SH-SY5Y (cell line): Measurements from ENCODE around the gene ATG2A.

Experiments used
- GATA2 ChIP-seq: IDR thresholded peaks from 2 replicates; pipeline ENCODE4 v1.6.1; 2011; ENCODE audit warnings: mild to moderate bottlenecking, low read depth, low read length
- GATA3 ChIP-seq: IDR thresholded peaks from 2 replicates; pipeline ENCODE4 v1.6.1; 2011; ENCODE audit warnings: low read depth, mild to moderate bottlenecking, low read length, moderate library complexity

The ATG2A gene

DNA sequence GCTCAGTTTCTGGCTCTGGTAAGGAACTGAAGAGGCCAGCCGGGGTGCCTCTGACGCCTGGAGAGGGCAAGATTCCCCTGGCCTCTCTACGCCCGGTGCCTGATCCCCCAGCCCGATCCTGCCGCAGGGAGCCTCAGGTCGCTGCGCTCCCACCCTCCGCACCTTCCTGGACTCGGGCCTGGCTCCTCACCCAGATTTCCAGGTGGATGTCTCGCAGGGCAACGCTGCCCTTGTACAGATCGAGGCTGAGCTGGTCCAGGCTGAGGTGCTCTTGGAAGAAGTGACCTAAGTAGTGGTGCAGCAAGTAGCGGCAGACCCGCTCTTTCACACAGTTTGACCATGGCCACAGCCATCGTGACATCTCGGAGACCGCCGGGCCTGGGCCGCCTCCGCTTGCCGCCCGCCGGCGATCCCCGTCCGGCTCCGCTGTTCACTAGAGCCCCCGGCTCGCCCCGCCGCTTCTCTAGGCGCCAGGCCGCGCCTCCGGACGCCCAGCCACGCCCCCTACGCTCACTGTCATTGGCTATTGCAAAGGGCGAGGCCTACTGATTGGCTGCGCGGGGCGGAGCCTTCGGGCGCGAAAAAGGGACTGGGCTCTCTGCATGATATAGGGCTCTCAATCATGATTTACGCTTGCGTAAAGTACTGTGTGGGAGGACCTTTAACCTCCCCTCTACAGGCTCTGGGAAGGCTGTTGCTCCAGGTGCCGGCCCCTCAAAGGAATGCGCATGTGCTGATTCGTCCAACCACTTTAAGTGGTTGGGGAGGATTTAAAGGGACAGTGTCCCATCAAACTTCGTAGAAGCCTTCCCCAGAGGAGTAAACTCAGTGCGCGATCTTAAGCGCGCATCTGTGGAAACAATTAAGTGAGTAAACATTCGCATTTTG is at the start of gene ATG2A:
TSS of gene ATG2A (minus strand) at position 435 of the 888 bp plus-strand sequence. CDS start at position 361, 74 bp downstream.
- TF ChIP-seq GATA2 (0 out of 2 replicates have a peak, but pooled peaks have one; percentile 9), GATA3 (no peak)

DNA sequence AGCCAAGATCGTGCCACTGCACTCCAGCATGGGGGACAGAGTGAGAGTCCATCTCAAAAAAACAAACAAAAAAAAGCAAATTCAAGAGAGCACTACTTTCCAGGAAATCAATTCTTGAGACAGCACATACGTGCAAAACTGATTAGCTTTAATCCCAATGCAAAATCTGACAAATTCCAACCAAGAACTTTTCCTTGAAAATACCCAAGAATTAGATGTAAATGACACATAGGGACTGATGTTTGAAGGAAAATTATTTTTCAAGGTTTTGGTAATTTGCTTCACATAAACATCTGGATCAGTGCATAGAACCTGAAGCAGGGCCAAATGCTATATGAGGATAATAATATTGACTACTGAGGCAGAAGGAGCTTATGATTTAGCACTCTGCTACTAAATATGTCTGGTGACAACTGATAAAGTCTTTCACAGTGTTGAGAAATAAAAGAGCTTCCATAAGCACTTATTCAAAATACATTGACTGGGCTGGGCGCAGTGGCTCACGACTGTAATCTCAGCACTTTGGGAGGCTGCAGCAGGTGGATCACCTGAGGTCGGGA is 46.1 kb upstream of the ATG2A start:
- TF ChIP-seq GATA2 (no peak), GATA3 (no peak)

DNA sequence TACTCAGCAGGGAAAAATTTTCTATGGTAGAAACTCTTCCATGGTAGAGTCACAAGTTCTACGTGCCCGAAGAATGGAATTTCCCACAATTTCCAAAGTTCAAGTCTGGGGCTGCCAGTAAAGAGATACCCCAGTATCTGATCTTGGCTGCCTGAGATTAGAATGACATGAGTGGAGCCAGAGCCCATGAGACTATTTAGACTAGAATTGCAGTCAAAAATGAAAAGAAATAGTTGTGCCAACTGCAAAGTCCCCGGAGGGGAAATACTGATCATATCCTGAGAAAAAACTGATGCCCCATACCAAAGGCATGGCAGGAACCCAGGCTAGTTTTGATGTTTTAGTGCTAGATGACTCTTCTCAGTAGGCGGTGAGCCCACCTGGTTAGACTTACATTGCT is 43.7 kb upstream of the ATG2A start:
- TF ChIP-seq GATA2 (peak; percentile 82), GATA3 (peak; percentile 40)

DNA sequence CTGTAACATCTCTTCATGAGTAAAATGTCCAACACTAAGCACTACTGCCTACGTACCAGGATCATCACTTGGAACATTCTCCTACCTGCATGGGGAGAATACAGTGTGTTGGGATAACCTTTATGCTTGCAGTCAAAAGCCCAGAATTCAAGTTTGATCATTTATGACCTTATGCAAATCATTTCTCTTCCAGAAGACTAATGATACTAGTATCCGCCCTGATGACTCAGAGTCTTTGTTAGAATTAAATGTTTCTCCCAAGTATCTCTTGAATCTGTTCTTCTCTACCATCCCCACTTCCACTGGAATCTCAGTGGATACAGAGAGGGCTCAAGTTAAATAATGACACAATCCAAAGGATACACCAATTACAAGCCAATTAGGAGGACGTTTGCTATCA is 42.5 kb upstream of the ATG2A start:
- TF ChIP-seq GATA3, result no peak

DNA sequence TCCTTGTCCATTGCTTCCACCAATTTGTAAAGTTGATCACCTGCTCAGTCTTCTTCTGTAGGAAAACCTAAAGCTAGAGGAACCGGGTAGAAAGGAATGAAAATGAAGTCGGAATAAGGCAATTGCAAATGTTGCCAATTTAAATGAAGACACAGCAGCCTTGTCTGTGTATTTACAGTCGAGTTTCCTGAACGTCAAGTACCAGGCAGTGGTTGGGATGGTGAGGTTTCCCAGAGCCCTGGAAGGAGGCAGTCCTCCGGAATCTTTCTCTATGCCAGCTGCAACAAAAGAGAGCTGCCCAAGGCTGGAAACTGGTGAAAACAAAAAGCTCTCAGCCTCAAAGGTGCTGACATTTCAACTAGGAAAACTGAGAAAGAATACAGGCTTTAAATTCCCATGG is 37.2 kb upstream of the ATG2A start:
- TF ChIP-seq GATA3, result no peak
- TF ChIP-seq GATA2, result no peak

DNA sequence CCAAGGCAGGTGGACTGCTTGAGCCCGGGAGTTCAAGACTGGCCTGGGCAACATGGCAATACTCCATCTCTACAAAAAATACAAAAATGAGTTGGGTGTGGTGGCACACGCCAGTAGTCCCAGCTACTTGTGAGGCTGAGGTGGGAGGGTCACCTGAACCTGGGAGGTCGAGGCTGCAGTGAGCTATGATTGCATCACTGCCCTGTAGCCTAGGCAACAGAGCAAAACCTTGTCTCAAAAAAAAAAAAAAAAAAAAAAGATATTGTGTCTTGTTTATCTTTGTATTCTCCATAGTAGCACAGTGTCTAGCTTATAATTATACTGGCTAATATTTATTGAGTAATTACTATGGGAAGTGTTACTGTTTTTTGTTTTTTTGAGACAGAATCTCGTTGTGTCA is 34.5 kb upstream of the ATG2A start:
- TF ChIP-seq GATA2 (no peak), GATA3 (no peak)

DNA sequence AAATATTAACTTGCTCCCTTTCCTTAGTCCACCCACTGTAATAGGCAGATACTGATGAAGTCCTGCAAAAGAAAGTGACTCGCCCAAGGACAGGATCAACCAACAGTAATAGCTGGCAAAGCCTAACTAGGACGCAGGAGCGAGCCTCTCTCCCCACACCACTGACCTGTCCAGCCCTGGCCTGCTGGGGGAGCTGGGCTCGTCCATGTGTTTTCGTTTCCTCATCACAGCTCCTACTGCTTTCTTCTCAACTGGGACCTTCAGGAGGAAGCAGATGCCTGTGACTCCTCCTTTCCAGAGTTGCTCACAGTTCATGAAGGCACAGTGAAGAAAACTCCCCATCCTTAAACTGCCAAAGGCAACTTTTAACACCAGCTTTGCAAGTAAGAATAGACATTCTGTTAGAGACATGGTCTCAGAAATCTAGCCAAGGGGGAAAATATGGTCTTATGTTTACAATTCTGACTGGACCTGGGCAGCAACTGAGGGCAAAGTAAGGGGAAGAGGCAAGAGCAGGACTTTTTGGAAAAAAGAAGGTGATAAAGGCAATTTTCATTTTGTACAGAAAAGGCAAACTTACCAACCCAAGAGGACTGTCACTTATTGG is 30.3 kb upstream of the ATG2A start:
- TF ChIP-seq GATA3 (no peak), GATA2 (no peak)

DNA sequence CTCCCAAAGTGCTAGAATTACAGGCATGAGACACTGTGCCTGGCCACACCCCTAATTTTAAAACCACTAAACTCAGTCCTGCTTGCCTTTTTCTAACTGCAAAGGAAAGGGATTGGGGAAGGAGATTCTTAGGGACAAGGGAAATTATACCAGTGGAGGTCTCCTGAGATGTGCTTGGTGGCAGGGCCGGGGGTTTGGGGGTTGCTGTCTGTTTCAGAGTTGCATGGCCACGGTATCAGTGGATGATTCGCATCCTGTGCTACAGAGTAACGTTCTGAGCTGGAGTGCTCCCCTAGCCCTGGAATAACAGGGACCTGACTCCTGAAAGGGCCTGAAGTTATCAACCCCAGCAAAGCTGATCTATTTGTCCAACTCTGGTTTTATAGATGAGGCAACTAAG is 19.5 kb upstream of the ATG2A start:
- TF ChIP-seq GATA3, result no peak
- no peak for TF ChIP-seq GATA2

DNA sequence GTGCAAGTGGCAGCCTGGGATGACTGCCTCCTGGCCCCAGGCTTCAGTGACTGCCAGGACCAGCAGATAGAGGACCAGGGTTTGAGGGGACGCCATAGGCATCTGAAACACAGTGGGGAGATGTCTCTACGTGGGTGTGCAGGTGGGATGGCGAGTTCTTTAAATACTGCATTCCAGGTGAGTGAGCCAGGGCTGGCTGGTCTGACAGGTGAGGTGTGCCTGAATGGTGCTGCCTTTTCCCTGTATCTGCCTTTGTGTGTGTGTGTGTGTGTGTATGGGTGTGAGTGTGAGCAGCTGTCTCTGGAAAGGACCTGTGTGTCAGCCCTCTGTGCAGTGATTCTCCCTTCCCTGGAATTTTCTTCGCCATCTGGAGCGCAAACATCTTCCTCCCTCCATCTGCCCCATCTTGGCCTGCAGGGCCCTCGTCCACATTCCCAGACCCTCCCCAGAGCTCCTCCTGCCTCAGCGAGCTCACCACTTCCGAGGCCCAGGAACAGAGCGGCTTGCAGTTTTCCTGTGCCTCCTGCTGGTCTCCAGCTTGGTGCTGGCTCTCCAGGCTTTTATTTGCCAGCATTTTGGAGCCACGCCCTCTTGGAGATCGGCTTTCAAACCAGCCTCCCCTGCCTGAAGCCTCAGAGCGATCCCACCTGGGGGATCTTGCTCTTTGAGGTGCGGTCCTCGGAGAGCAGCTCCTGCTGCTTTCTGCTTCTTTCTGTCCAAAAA is 18.5 kb upstream of the ATG2A start, which contains the start of gene GPHA2:
TSS of gene GPHA2 (minus strand) at position 535 of the 723 bp plus-strand sequence. CDS start at position 102, 433 bp downstream.
- TF ChIP-seq GATA3 (no peak), GATA2 (no peak)

DNA sequence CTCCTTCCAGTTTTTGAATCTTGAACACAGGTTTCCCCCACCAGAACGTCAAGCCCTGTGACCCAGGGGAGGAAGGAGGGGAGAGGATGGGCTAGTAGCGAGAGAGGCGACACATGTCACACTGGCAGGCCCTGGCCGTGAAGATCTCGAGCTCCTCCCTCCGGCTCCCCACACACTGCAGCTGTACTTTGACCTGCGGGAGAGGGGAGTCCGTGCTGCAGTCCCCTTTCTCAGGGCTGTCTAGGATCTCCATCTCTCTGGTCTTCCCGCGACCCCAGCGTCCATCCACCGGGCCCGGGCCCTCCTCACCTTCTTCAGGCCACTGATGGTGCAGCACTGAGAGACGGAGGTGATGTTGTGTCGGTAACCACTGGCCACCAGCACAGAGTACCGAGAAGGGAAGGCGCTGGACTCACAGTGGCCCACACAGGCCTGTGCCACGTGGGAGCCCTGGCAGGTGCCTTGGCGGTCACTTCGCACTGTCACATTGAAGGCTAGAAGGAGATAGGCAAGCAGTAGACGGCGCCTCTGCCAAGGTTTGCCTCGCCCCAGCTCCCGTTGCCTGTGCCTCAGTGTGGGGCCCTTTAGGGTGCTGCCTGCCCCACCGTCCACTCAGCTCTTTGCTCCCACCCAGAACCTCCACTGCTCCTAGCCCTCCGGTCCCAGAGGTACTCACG is 17.8 kb upstream of the ATG2A start:
- no peak for TF ChIP-seq GATA2
- no peak for TF ChIP-seq GATA3

DNA sequence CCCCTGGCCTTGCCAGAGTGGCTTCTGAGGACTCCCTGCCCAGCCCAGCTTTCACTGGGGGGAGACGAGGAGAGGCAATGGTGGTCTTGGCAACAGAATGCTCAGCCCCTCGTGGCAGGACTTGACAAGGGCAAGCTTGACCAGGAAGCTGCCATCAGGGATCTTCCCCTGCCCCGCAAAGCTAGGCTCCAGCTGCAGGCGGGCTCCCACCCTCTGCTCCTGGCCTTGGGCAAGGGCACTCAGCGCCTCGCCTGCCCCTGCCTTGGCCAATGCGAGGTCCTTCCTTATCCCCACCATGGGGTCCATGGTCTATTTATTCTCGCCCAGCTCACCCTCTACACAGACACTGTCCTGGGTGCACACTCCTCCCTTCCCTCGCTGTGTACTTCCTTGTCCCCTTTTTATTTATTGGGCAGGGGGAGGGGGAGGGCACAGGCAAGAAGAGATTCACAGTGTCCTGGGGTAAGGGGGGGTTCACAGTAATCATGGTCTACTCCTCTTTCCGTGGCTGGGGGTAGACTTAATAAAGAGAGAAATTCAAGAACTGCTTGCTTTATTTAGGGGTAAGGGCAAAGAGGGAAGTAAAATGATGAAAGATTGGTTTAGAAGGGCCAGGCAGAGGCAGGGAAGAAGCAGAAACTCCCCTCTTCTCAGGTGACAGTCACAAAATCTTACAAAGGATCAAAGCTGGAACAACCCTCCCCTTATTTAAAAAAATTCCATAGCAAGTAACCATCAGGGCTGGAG is 17.1 kb upstream of the ATG2A start:
- TF ChIP-seq GATA3, result no peak
- TF ChIP-seq GATA2, result no peak

DNA sequence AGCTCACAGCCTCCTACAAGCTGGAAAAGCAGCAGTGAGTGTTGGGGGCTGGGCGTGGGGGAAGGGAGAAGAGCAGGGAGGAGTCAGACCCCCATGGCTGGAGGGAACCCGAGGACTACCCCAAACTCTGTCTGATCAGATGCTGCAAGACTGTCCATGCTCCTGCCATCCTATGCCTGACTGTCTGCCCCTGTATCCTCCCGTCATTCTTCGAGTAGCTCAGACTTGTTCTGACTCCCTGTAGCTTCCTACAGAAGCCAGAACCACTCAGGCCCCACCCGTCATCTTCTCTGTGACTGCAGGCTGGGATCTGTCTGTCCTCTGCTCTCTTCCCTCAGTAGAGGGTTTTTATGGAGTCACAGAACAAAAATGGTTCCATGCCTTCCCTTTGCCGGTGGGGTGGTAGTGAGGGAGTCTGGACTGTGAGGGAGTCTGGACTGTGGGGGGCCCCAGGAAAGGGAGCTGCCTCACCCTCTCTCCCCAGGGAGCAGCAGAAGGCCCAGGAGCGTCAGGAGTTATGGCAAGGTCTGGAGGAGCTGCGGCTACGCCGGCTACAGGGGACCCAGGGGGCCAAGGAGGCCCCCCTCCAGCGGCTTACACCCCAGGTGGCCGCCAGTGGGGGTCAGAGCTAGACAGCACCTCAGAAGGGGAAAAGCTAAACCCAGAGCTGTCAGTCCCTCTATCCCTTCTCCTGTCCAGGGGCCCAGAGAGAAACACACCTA is 16.4 kb upstream of the ATG2A start:
- TF ChIP-seq GATA2 (no peak), GATA3 (no peak)

DNA sequence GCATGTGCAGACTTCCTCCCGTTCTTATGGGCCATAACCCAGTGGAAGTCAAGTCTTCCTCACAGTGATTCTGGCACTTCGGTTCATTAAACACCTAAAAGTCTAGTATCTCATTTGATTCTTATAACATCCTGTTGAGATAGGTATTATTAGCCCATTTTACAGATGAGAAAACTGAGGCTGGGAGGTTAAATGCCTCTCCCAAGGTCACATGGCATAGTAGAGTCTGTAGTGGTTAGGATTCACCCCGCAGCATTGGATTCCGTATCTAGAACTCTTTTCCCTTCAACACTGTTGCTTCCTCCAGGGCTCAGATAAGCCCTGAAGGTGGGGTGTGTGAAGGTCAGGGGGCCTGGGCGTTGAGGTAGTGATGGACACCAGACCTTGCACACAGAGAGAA is 15.3 kb upstream of the ATG2A start:
- TF ChIP-seq GATA2 (no peak), GATA3 (no peak)
